Measurements from ENCODE around the gene CEL.

Gene CEL

GRCh38 chr9:133065070-133065388 lies 3.2 kb downstream of the CEL start:
- no peak for ATAC-seq
- TF ChIP-seq TCF4 (CRISPR knock-in tag; IDR thresholded peaks at IDR 0.05; ENCODE audit: borderline replicate concordance) (no peak), SNAI2 (CRISPR knock-in tag; IDR thresholded peaks at IDR 0.05) (no peak), ZNF70 (CRISPR knock-in tag; IDR thresholded peaks at IDR 0.05) (no peak), OSR1 (CRISPR knock-in tag; IDR thresholded peaks at IDR 0.05) (no peak), GLIS3 (CRISPR knock-in tag; IDR thresholded peaks at IDR 0.05) (no peak), BACH2 (CRISPR knock-in tag; IDR thresholded peaks at IDR 0.05; ENCODE audit: borderline replicate concordance) (no peak), ZFP3 (CRISPR knock-in tag; IDR thresholded peaks at IDR 0.05) (no peak), POU6F1 (CRISPR knock-in tag; IDR thresholded peaks at IDR 0.05; ENCODE audit: borderline replicate concordance, low read depth) (no peak)
- TF ChIP-seq, protein P1, sequence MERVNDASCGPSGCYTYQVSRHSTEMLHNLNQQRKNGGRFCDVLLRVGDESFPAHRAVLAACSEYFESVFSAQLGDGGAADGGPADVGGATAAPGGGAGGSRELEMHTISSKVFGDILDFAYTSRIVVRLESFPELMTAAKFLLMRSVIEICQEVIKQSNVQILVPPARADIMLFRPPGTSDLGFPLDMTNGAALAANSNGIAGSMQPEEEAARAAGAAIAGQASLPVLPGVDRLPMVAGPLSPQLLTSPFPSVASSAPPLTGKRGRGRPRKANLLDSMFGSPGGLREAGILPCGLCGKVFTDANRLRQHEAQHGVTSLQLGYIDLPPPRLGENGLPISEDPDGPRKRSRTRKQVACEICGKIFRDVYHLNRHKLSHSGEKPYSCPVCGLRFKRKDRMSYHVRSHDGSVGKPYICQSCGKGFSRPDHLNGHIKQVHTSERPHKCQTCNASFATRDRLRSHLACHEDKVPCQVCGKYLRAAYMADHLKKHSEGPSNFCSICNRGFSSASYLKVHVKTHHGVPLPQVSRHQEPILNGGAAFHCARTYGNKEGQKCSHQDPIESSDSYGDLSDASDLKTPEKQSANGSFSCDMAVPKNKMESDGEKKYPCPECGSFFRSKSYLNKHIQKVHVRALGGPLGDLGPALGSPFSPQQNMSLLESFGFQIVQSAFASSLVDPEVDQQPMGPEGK (CRISPR knock-in tag; IDR thresholded peaks at IDR 0.05; ENCODE audit: borderline replicate concordance): no peak
- TF ChIP-seq, protein P2, sequence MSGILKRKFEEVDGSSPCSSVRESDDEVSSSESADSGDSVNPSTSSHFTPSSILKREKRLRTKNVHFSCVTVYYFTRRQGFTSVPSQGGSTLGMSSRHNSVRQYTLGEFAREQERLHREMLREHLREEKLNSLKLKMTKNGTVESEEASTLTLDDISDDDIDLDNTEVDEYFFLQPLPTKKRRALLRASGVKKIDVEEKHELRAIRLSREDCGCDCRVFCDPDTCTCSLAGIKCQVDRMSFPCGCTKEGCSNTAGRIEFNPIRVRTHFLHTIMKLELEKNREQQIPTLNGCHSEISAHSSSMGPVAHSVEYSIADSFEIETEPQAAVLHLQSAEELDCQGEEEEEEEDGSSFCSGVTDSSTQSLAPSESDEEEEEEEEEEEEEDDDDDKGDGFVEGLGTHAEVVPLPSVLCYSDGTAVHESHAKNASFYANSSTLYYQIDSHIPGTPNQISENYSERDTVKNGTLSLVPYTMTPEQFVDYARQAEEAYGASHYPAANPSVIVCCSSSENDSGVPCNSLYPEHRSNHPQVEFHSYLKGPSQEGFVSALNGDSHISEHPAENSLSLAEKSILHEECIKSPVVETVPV (CRISPR knock-in tag; IDR thresholded peaks at IDR 0.05): no peak

- TF ChIP-seq ZFP3 (CRISPR knock-in tag; IDR thresholded peaks at IDR 0.05) (no peak), TCF4 (CRISPR knock-in tag; IDR thresholded peaks at IDR 0.05; ENCODE audit: borderline replicate concordance) (no peak), SNAI2 (CRISPR knock-in tag; IDR thresholded peaks at IDR 0.05) (no peak), ZNF8 (CRISPR knock-in tag; IDR thresholded peaks at IDR 0.05) (no peak), PPARA (CRISPR knock-in tag; IDR thresholded peaks at IDR 0.05; ENCODE audit: borderline replicate concordance) (no peak), ARNTL (CRISPR knock-in tag; IDR thresholded peaks at IDR 0.05; ENCODE audit: borderline replicate concordance, low read depth) (no peak), ZNF70 (CRISPR knock-in tag; IDR thresholded peaks at IDR 0.05) (no peak), ZC3H10 (CRISPR knock-in tag; IDR thresholded peaks at IDR 0.05) (no peak)
- TF ChIP-seq, protein P2 (CRISPR knock-in tag; IDR thresholded peaks at IDR 0.05): no peak
- ATAC-seq: no peak
These were observed 4.6 kb downstream of the CEL start for GRCh38 chr9:133066181-133066983.

DNA sequence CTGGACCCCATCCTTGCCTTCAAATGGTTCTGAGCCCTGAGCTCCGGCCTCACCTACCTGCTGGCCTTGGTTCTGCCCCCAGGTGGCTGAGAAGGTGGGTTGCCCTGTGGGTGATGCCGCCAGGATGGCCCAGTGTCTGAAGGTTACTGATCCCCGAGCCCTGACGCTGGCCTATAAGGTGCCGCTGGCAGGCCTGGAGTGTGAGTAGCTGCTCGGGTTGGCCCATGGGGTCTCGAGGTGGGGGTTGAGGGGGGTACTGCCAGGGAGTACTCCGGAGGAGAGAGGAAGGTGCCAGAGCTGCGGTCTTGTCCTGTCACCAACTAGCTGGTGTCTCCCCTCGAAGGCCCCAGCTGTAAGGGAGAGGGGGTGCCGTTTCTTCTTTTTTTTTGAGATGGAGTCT lies 5.2 kb downstream of the CEL start:
- ATAC-seq: no peak
- no peak for TF ChIP-seq OSR1 (CRISPR knock-in tag; IDR thresholded peaks at IDR 0.05)
- no peak for TF ChIP-seq ZNF70 (CRISPR knock-in tag; IDR thresholded peaks at IDR 0.05)
- TF ChIP-seq GLIS3 (CRISPR knock-in tag; IDR thresholded peaks at IDR 0.05): no peak
- no peak for TF ChIP-seq CSDC2 (CRISPR knock-in tag; IDR thresholded peaks at IDR 0.05)
- TF ChIP-seq BACH2 (CRISPR knock-in tag; IDR thresholded peaks at IDR 0.05; ENCODE audit: borderline replicate concordance): no peak
- TF ChIP-seq SNAI2 (CRISPR knock-in tag; IDR thresholded peaks at IDR 0.05): no peak
- TF ChIP-seq ZC3H10 (CRISPR knock-in tag; IDR thresholded peaks at IDR 0.05): no peak
- no peak for TF ChIP-seq ISL1 (CRISPR knock-in tag; IDR thresholded peaks at IDR 0.05)
- no peak for TF ChIP-seq PPARA (CRISPR knock-in tag; IDR thresholded peaks at IDR 0.05; ENCODE audit: borderline replicate concordance)
- TF ChIP-seq, protein P1 (CRISPR knock-in tag; IDR thresholded peaks at IDR 0.05; ENCODE audit: borderline replicate concordance): no peak
- TF ChIP-seq ZNF565 (CRISPR knock-in tag; conservative IDR thresholded peaks at IDR 0.05; ENCODE audit: low read depth): no peak
- no peak for TF ChIP-seq TCF4 (CRISPR knock-in tag; IDR thresholded peaks at IDR 0.05; ENCODE audit: borderline replicate concordance)

DNA sequence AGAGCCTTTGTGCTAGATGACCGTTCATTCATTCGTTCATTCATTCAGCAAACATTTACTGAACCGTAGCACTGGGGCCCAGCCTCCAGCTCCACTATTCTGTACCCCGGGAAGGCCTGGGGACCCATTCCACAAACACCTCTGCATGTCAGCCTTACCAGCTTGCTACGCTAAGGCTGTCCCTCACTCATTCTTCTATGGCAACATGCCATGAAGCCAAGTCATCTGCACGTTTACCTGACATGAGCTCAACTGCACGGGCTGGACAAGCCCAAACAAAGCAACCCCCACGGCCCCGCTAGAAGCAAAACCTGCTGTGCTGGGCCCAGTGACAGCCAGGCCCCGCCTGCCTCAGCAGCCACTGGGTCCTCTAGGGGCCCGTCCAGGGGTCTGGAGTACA lies 6.0 kb downstream of the CEL start:
- no peak for ATAC-seq
- TF ChIP-seq CREB5 (CRISPR knock-in tag; IDR thresholded peaks at IDR 0.05; ENCODE audit: low read depth) (no peak), BACH2 (CRISPR knock-in tag; IDR thresholded peaks at IDR 0.05; ENCODE audit: borderline replicate concordance) (no peak), ZNF565 (CRISPR knock-in tag; conservative IDR thresholded peaks at IDR 0.05; ENCODE audit: low read depth) (no peak), ZNF70 (CRISPR knock-in tag; IDR thresholded peaks at IDR 0.05) (no peak), GLIS3 (CRISPR knock-in tag; IDR thresholded peaks at IDR 0.05) (no peak), ZFP30 (CRISPR knock-in tag; IDR thresholded peaks at IDR 0.05) (no peak), TOX (CRISPR knock-in tag; IDR thresholded peaks at IDR 0.05; ENCODE audit: borderline replicate concordance) (no peak), PPARA (CRISPR knock-in tag; IDR thresholded peaks at IDR 0.05; ENCODE audit: borderline replicate concordance) (no peak), ZFP3 (CRISPR knock-in tag; IDR thresholded peaks at IDR 0.05) (no peak)
- TF ChIP-seq, protein P3, sequence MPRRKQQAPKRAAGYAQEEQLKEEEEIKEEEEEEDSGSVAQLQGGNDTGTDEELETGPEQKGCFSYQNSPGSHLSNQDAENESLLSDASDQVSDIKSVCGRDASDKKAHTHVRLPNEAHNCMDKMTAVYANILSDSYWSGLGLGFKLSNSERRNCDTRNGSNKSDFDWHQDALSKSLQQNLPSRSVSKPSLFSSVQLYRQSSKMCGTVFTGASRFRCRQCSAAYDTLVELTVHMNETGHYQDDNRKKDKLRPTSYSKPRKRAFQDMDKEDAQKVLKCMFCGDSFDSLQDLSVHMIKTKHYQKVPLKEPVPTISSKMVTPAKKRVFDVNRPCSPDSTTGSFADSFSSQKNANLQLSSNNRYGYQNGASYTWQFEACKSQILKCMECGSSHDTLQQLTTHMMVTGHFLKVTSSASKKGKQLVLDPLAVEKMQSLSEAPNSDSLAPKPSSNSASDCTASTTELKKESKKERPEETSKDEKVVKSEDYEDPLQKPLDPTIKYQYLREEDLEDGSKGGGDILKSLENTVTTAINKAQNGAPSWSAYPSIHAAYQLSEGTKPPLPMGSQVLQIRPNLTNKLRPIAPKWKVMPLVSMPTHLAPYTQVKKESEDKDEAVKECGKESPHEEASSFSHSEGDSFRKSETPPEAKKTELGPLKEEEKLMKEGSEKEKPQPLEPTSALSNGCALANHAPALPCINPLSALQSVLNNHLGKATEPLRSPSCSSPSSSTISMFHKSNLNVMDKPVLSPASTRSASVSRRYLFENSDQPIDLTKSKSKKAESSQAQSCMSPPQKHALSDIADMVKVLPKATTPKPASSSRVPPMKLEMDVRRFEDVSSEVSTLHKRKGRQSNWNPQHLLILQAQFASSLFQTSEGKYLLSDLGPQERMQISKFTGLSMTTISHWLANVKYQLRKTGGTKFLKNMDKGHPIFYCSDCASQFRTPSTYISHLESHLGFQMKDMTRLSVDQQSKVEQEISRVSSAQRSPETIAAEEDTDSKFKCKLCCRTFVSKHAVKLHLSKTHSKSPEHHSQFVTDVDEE (CRISPR knock-in tag; IDR thresholded peaks at IDR 0.05): no peak

Measured in SK-N-SH treated with all-trans-retinoic acid at 6 μM for 48 hours (cell line).